Endodermal cell (in vitro differentiated cells): ENCODE measurements around the gene ZNF383. TPM values are rescaled to one million over a fixed set of nuclear protein-coding genes. Genes with fewer than 3 reads are reported as not detected.
A peak's percentile ranks its signal among the peaks of the same experiment; 100 is the strongest.
"Not testable (repeated sequence)": the region's sequence is repeated elsewhere in the genome, so short reads cannot be mapped to it uniquely, and the experiment has no call there.

ENCODE experiments used
- DNase-seq: peaks from one replicate; pipeline ENCODE4 v3.0.0-alpha.2; 2017
- H3K27ac ChIP-seq: 2 replicates; pipeline ENCODE4 v1.5.1; 2013; ENCODE audit warnings: mild to moderate bottlenecking, low read depth, low read length, moderate library complexity
- H3K27me3 ChIP-seq: 2 replicates; pipeline ENCODE4 v1.6.1; 2013; ENCODE audit warnings: mild to moderate bottlenecking, low read length, moderate library complexity; ENCODE audit not compliant: insufficient read depth, control insufficient read depth, poor library complexity, severe bottlenecking
- H3K36me3 ChIP-seq: 2 replicates; pipeline ENCODE4 v1.7.0; 2013; ENCODE audit warnings: mild to moderate bottlenecking, low read length, moderate library complexity; ENCODE audit not compliant: control insufficient read depth, insufficient read depth
- H3K4me1 ChIP-seq: one replicate; pipeline ENCODE4 v1.7.0; 2013; ENCODE audit warnings: low read length; ENCODE audit not compliant: control insufficient read depth, insufficient read depth
- H3K4me3 ChIP-seq: 2 replicates; pipeline ENCODE4 v1.5.1; 2013; ENCODE audit warnings: mild to moderate bottlenecking, low read length, moderate library complexity
- H3K9ac ChIP-seq: 2 replicates; pipeline ENCODE4 v1.6.1; 2013; ENCODE audit warnings: mild to moderate bottlenecking, low read length, moderate library complexity; ENCODE audit not compliant: poor library complexity, severe bottlenecking; ENCODE audit errors: extremely low read depth
- H3K9me3 ChIP-seq: 2 replicates; pipeline ENCODE4 v1.6.1; 2013; ENCODE audit warnings: mild to moderate bottlenecking, low read length, moderate library complexity; ENCODE audit not compliant: control insufficient read depth
- H3K27ac Mint-ChIP-seq: 2 replicates; pipeline ENCODE4 v1.8.0; 2020; ENCODE audit warnings: mixed read lengths
- H3K27me3 Mint-ChIP-seq: 2 replicates; pipeline ENCODE4 v1.8.0; 2021; ENCODE audit warnings: mild to moderate bottlenecking, mixed read lengths; ENCODE audit not compliant: insufficient read depth
- H3K36me3 Mint-ChIP-seq: 2 replicates; pipeline ENCODE4 v1.8.0; 2020; ENCODE audit warnings: low read depth, mixed read lengths
- H3K4me1 Mint-ChIP-seq: 2 replicates; pipeline ENCODE4 v1.8.0; 2020; ENCODE audit warnings: mixed read lengths
- H3K4me3 Mint-ChIP-seq: 2 replicates; pipeline ENCODE4 v1.8.0; 2020; ENCODE audit warnings: mild to moderate bottlenecking, moderate library complexity, mixed read lengths
- H3K9me3 Mint-ChIP-seq: 2 replicates; pipeline ENCODE4 v1.8.0; 2020; ENCODE audit warnings: mild to moderate bottlenecking, mixed read lengths
- CTCF ChIP-seq: fragments of 200-600 bp; sonication (generic); conservative IDR thresholded peaks from 2 replicates; pipeline ENCODE4 v1.5.0; 2021; ENCODE audit warnings: antibody characterized with exemption, mild to moderate bottlenecking
- WGBS, 2 experiments: methylation state at CpG; one replicate each; pipeline versions ENCODE4 v1.1.5 to v1.1.7; 2013; ENCODE audit warnings: missing lambda C conversion rate in 2 of 2, mixed read lengths in 1 of 2; ENCODE audit not compliant: insufficient coverage in 1 of 2, insufficient read length in 1 of 2; 5-methylcytosine and 5-hydroxymethylcytosine counted together
- long read RNA-seq, 4 experiments: library from polyadenylated mRNA in 2 of 4; library from RNA in 1 of 4; library from capped mRNA in 1 of 4; stranded (forward) in 3 of 4; unstranded in 1 of 4; transcript quantifications; one replicate each; pipeline ENCODE4 v2.0.0, GENCODE V29; 2020 to 2021; ENCODE audit warnings: inconsistent platforms in 1 of 4
- polyA plus RNA-seq, 2 experiments: library from polyadenylated mRNA; stranded (reverse); fragments of 50-300 nt; gene quantifications; one replicate each; pipeline ENCODE4 v1.2.3, GENCODE V29; 2013
- total RNA-seq, 2 donors: library from RNA; stranded (reverse); fragmentation: NEBNext Ultra II Directional in 1 of 2; extraction: Animal tissue kit (Norgen Biotek cat#: 25700) in 1 of 2; gene quantifications; 2 replicates in 1 of 2; 3 replicates in 1 of 2; pipeline ENCODE4 v1.2.1, GENCODE V29; 2021

ZNF383 gene
- 1 to 10 TPM; 5.7 to 7.3 TPM for total RNA-seq
- polyA plus RNA-seq (2013, experiment 1 of 2) = 5.7 TPM
- 5.2 TPM for polyA plus RNA-seq (2013, experiment 2 of 2)
- long read RNA-seq, experiment 1, partial matches to known transcripts = 0 of 2 reads
- long read RNA-seq, experiment 1, other reads (novel, unspliced or antisense) = 2 of 2 reads
- long read RNA-seq, experiment 2, partial matches to known transcripts = 0 of 6 reads
- long read RNA-seq, experiment 2, other reads (novel, unspliced or antisense) = 6 of 6 reads
- long read RNA-seq, experiment 3, partial matches to known transcripts = 1 of 7 reads
- long read RNA-seq, experiment 3, other reads (novel, unspliced or antisense) = 6 of 7 reads
- long read RNA-seq, experiment 4, partial matches to known transcripts = 1 of 9 reads
- long read RNA-seq, experiment 4, other reads (novel, unspliced or antisense) = 5 of 9 reads

- Mint-ChIP-seq H3K4me1 (peaks cover 8% of the 10 kb centered on the region), H3K4me3 (peak within 1 kb of the TSS; percentile 91), H3K36me3 (peaks cover 23% of the 10 kb centered on the region), H3K9me3 (peaks cover 16% of the 10 kb centered on the region), H3K27ac (peak within 1 kb of the TSS; percentile 100), H3K27me3 (no peaks in the 10 kb centered on the region)
- Histone ChIP-seq H3K9me3 (peaks cover 5% of the 10 kb centered on the region), H3K4me1 (no peaks in the 10 kb centered on the region), H3K27ac (peak within 1 kb of the TSS; percentile 60), H3K36me3 (peaks cover 14% of the 10 kb centered on the region), H3K4me3 (peak within 1 kb of the TSS; percentile 99), H3K9ac (peak within 1 kb of the TSS; percentile 86), H3K27me3 (no peaks in the 10 kb centered on the region)
- TF ChIP-seq CTCF = no peak
- 0 to 1% methylated on average over 27 to 44 of the region's 44 CpGs for WGBS, 2 experiments
- DNase-seq = peak; percentile 97
Observed at GRCh38 chr19:37217775-37218591, at the start of gene ZNF383. Gene ZNF383 (plus strand): TSS chr19:37218214. CDS start chr19:37230454, 12,240 bp downstream.

GRCh38 chr19:37172368-37173366, 45.3 kb upstream of the ZNF383 start, which contains the start of gene ZNF585A:
Gene ZNF585A (minus strand): TSS chr19:37172695. CDS start chr19:37169910, 2,785 bp downstream.
- H3K27ac Mint-ChIP-seq = no peak within 1 kb of the TSS
- peak; percentile 97 for DNase-seq
- H3K27ac ChIP-seq = no peak within 1 kb of the TSS
- 12 to 18% methylated on average over 18 to 30 of the region's 30 CpGs for WGBS, 2 experiments
- H3K9me3 ChIP-seq = peaks cover 59% of the 10 kb centered on the region
- H3K4me3 Mint-ChIP-seq = no peak within 1 kb of the TSS
- H3K9me3 Mint-ChIP-seq = peaks cover 23% of the 10 kb centered on the region
- peak within 1 kb of the TSS; percentile 44 for H3K9ac ChIP-seq
- H3K4me1 Mint-ChIP-seq = no peaks in the 10 kb centered on the region
- peak; percentile 40 for TF ChIP-seq CTCF
- H3K36me3 Mint-ChIP-seq = peaks cover 26% of the 10 kb centered on the region
- peak within 1 kb of the TSS; percentile 99 for H3K4me3 ChIP-seq
- H3K36me3 ChIP-seq = peaks cover 23% of the 10 kb centered on the region
- H3K27me3 Mint-ChIP-seq = no peaks in the 10 kb centered on the region
- H3K27me3 ChIP-seq = no peaks in the 10 kb centered on the region
- H3K4me1 ChIP-seq = no peaks in the 10 kb centered on the region

DNA sequence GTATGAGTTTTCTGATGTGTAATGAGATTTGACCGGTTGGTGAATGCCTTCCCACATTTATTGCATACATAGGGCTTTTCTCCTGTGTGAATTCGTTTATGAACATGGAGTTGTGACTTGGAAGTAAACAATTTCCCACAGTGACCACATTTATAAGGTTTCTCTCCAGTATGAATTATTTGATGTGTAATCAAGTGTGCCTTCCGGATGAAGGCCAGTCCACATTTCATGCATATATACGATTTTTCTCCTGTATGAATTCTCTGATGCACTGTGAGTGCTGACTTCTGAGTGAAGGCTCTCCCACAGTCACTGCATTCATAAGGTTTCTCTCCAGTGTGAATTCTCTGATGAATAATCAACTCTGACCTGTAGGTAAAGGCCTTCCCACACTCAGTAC, 31.9 kb upstream of the ZNF383 start:
- not testable (repeated sequence) for H3K27ac Mint-ChIP-seq, H3K9ac ChIP-seq, H3K27me3 Mint-ChIP-seq, H3K4me1 Mint-ChIP-seq, H3K4me3 Mint-ChIP-seq, DNase-seq, H3K27me3 ChIP-seq, H3K4me1 ChIP-seq, H3K27ac ChIP-seq
- peaks cover 67% of the 10 kb centered on the region for H3K36me3 Mint-ChIP-seq
- H3K36me3 ChIP-seq = peaks cover 27% of the 10 kb centered on the region
- peaks cover 62% of the 10 kb centered on the region for H3K9me3 ChIP-seq
- H3K4me3 ChIP-seq = peak overlapping the region; percentile 40
- H3K9me3 Mint-ChIP-seq = peaks cover 85% of the 10 kb centered on the region
- WGBS, 2 experiments = 93% methylated on average over 2 of the region's 4 CpGs; no CpG with 5 or more reads in 1 of the 2 experiments

GRCh38 chr19:37195248-37195647, 22.8 kb upstream of the ZNF383 start:
- not testable (repeated sequence) for H3K36me3 ChIP-seq, H3K27me3 Mint-ChIP-seq, H3K27ac Mint-ChIP-seq, DNase-seq, H3K27me3 ChIP-seq, H3K27ac ChIP-seq, H3K4me1 ChIP-seq, H3K4me3 ChIP-seq, H3K4me1 Mint-ChIP-seq, H3K4me3 Mint-ChIP-seq, H3K9ac ChIP-seq
- 98% methylated on average over 3 of the region's 4 CpGs; no CpG with 5 or more reads in 1 of the 2 experiments for WGBS, 2 experiments
- peaks cover 55% of the 10 kb centered on the region for H3K9me3 Mint-ChIP-seq
- H3K36me3 Mint-ChIP-seq = peaks cover 41% of the 10 kb centered on the region
- peaks cover 27% of the 10 kb centered on the region for H3K9me3 ChIP-seq
